NB4 (cell line): ENCODE measurements around the gene GPR89B.
"Not testable (repeated sequence)": the region's sequence is repeated elsewhere in the genome, so short reads cannot be mapped to it uniquely, and the experiment has no call there.

Experiments used
- DNase-seq: peaks from one replicate; pipeline ENCODE4 v3.0.0; 2010; ENCODE audit warnings: low read depth
- H3K4me3 ChIP-seq: one replicate; pipeline ENCODE4 v1.5.1; 2011; ENCODE audit warnings: mild to moderate bottlenecking, low read depth, low read length, moderate library complexity
- MYC ChIP-seq: IDR thresholded peaks from 2 replicates; pipeline ENCODE4 v1.6.1; 2011; ENCODE audit warnings: low read depth, low read length
- POLR2A ChIP-seq: IDR thresholded peaks from 2 replicates; pipeline ENCODE4 v1.6.1; 2011; ENCODE audit warnings: mild to moderate bottlenecking; ENCODE audit not compliant: insufficient read length; ENCODE audit errors: extremely low read depth
- TF ChIP-seq, protein P1 (sequence below): IDR thresholded peaks from 2 replicates; pipeline ENCODE4 v1.6.1; 2011; ENCODE audit warnings: low read depth, low read length
- TF ChIP-seq, protein P2 (sequence below): IDR thresholded peaks from one replicate; pipeline ENCODE4 v1.5.1; 2012; ENCODE audit warnings: low read depth, low read length

The GPR89B gene

DNA sequence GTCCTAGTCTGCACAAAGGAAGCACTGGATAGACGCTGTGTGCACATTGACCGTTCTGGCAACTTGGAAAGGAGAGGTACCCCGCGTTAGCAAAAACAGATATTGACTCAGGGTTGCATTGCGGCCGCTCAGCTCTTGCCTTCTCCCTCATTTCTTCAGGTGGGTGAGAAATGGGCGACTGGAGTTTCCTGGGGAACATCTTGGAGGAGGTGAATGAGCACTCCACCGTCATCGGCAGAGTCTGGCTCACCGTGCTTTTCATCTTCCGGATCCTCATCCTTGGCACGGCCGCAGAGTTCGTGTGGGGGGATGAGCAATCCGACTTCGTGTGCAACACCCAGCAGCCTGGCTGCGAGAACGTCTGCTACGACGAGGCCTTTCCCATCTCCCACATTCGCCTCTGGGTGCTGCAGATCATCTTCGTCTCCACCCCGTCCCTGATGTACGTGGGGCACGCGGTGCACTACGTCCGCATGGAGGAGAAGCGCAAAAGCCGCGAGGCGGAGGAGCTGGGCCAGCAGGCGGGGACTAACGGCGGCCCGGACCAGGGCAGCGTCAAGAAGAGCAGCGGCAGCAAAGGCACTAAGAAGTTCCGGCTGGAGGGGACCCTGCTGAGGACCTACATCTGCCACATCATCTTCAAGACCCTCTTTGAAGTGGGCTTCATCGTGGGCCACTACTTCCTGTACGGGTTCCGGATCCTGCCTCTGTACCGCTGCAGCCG is 20.3 kb upstream of the GPR89B start:
- no peak overlapping the region for H3K4me3 ChIP-seq
- TF ChIP-seq, protein P1, sequence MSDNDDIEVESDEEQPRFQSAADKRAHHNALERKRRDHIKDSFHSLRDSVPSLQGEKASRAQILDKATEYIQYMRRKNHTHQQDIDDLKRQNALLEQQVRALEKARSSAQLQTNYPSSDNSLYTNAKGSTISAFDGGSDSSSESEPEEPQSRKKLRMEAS: no peak
- TF ChIP-seq POLR2A: no peak
- TF ChIP-seq MYC: no peak
- TF ChIP-seq, protein P2, sequence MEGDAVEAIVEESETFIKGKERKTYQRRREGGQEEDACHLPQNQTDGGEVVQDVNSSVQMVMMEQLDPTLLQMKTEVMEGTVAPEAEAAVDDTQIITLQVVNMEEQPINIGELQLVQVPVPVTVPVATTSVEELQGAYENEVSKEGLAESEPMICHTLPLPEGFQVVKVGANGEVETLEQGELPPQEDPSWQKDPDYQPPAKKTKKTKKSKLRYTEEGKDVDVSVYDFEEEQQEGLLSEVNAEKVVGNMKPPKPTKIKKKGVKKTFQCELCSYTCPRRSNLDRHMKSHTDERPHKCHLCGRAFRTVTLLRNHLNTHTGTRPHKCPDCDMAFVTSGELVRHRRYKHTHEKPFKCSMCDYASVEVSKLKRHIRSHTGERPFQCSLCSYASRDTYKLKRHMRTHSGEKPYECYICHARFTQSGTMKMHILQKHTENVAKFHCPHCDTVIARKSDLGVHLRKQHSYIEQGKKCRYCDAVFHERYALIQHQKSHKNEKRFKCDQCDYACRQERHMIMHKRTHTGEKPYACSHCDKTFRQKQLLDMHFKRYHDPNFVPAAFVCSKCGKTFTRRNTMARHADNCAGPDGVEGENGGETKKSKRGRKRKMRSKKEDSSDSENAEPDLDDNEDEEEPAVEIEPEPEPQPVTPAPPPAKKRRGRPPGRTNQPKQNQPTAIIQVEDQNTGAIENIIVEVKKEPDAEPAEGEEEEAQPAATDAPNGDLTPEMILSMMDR: no peak
- DNase-seq: no peak

DNA sequence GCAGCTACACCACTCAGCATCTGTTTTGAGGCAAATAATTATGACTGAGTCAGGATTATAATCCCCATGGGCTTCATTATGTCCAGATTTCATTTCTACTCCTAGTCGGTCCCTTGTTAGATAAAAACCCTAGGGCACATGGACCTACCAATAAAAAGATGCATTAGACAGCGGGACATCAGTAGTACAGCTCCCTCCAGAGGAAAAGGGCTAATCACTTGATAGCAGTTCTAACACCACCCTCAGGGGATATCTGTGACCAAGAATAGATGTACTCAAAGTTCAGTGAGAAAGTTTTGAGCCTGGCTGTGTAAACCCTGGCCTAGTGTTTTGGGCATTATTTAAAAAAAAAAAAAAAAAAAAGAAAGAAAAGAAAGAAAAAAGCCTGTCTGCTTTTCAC is 15.7 kb upstream of the GPR89B start:
- TF ChIP-seq MYC (no peak), POLR2A (no peak)
- TF ChIP-seq, protein P2: no peak
- TF ChIP-seq, protein P1: no peak
- H3K4me3 ChIP-seq: no peak overlapping the region
- no peak for DNase-seq

DNA sequence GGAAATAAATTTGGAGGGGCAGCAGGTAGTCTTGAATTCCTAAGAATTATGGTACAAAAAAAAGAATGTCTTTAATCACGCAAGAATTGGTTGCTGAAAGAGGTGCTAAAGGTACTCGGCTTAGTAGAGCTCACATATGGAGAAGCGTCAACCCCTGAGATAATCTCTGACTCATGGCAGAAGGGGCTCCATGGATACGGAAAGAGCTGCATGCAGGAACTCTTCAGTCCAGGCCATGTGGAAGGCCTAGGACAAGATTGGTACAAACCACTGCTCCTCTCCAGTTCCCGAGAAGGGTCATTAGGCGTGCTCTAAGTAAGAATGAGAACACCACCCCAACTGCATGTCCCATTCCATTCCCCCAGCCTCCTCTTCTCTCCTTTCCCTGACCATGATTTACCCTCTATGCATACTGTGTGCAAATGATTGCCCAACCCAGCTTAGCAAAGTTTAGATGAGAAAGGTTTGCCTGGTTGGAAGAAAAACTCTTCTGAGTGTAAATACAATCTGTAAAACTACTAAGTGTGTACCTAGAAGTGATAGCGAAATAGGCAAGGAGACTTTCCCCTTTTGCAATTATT is 14.8 kb upstream of the GPR89B start:
- DNase-seq: no peak
- no peak overlapping the region for H3K4me3 ChIP-seq
- TF ChIP-seq, protein P2: no peak

DNA sequence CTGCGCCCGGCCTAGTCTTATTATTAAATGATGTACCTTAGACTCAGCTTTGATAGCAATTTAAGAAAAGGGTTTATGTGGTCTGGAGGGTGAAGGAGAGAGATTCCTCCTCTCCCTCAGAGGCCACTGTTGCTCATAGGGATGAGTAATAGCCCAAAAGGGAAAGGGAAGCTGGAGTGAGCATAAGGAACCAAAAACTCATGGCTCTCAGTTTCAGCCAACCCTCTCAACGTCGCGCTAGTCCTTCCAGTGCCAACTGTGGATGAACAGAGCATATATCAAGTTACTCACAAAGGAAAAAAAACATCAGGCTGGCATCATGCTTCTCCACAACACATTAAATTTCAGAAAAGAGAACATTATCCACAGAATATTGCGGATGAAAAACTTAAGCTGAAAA is 8.3 kb upstream of the GPR89B start:
- no peak for DNase-seq
- no peak overlapping the region for H3K4me3 ChIP-seq
- TF ChIP-seq, protein P1: no peak
- TF ChIP-seq, protein P2: no peak
- TF ChIP-seq MYC (no peak), POLR2A (no peak)

DNA sequence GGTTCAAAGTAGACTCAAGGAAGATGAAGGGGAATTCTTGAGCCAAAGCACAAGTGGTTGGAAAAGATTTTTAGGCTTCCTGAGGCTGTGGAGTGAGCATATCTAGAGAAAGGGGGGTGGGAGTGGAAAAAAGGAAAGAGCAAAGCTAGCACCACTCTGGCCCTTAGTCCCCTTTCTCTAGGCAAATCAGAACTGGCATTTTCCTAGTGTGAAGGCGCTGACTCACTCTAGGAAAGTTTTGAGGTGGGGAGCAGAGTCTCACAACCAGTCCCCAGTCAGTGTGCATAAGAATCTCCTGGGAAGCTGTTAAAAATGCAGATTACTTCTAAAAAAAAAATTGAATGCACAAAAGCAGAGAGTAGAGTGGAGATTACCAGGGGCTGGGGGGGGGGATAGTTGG is 3.4 kb upstream of the GPR89B start:
- TF ChIP-seq POLR2A (no peak), MYC (no peak)
- TF ChIP-seq, protein P2: no peak
- no peak overlapping the region for H3K4me3 ChIP-seq
- DNase-seq: no peak

DNA sequence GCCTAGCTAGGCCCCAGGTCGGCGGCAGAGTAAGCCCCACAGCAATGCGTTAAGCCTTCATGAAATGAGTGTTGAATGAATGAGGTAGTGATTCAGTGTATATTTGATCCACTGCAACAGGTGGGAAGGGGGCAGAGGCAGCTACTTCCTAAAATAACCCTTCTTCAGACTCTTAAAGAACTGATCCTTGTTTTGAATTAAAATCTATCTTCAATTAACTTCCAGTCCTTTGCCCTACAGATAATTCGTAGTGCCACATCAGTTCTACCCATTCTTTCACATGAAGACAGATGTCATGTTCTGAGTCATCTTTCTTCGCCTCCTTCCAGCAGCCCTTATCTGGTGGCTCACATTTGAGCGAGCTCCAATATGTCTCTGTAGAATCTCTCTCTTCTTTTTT is 1.0 kb upstream of the GPR89B start:
- not testable (repeated sequence) for DNase-seq, H3K4me3 ChIP-seq

DNA sequence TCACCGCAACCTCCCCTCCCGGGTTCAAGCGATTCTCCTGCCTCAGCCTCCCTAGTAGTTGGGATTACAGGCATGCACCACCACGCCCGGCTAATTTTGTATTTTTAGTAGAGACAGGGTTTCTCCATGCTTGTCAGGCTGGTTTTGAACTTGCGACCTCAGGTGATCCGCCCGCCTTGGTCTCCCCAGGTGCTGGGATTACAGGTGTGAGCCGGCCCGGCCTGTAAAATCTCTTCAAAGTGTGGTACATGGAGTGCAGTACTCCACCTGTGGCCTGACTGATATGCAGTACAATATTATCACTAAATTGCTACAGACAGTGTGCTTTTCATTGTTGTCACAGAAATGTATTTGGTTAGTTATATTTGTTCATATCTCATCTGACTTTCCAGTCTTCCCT is 531 bp upstream of the GPR89B start:
- not testable (repeated sequence) for DNase-seq, H3K4me3 ChIP-seq

DNA sequence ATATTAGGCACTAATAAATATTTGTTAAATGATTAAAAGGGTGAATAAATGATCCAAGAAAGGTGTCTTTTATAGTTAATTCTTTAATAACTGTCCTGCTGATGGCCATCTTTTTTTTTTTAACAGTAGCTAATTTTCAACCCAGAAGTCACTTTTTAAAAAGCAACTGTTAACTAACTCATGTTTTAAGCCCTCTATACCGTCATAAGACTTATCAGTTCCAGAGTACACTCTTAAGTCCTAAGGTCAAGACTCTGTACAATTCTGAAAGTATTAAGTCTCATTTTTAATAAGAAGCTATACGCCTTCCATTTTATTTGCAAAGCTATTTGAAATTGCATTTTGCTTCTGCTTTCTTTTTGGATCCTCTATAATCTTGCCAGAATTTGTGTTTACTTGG is 2.9 kb downstream of the GPR89B start:
- not testable (repeated sequence) for H3K4me3 ChIP-seq, DNase-seq

DNA sequence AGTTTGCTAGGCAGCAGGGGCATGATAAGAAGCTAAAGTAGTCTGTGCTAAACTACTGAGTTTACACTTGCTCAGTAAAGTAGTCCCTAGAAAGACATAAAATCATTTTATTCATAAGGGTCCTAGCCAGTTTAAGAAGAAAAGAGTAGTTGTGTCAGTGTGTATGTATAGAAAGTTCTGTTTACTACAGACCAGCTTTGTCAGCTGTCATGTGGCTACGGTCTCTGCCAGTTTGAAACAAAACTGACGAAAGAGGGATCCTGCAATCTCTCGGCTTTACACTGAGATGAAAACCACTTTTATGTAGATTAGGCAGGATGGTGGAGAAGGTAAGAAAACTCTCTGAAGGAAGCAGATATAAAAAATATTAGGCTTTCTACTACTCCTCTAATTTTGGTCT is 7.1 kb downstream of the GPR89B start:
- not testable (repeated sequence) for DNase-seq, H3K4me3 ChIP-seq

DNA sequence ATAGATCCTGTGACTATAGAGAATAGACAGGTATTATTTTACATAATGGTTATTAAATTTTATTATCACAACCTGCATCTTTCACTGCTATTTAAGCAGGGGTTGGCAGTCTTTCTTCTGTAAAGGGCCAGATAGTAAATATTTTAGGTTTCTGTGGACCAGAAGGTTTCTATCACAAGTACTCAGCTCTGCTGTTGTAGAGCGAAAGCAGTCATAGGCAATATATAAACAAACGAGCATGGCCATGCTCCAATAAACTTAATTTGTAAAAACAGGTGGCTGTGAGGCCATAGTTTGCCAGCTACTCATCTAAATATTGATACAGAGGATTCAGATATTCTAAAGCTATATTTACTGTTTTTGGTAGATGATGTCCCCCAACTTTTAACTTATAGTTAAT is 12.2 kb downstream of the GPR89B start:
- DNase-seq, H3K4me3 ChIP-seq: not testable (repeated sequence)

DNA sequence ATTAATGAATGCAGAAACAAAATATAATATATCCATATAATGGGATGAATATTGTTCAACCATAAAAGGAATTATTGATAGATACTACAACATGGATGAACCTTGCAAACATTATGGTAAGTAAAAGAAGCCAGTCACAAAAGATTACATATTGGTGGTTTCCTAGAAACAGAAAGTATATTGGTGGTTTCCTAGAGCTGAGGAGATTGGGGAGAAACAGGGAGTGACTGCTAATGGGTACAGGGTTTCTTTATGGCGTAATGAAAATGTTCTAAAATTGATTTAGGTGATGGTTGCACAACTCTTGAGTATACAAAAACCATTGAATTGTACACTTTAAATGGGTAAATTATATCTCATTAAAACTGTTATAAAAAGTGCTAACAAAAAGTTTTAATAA is 14.3 kb downstream of the GPR89B start:
- not testable (repeated sequence) for H3K4me3 ChIP-seq, DNase-seq
